ENCODE measurements around the gene SORCS3.

The SORCS3 gene

GRCh38 chr10:105138358-105138757 is 497.3 kb downstream of the SORCS3 start:
- DNase-seq, result no peak

- DNase-seq, result no peak
Observed at GRCh38 chr10:105139363-105139896, 498.3 kb downstream of the SORCS3 start.

- no peak for DNase-seq
Observed at GRCh38 chr10:105140600-105140999, 499.5 kb downstream of the SORCS3 start.

- no peak for DNase-seq
Observed at GRCh38 chr10:105145711-105146110, 504.6 kb downstream of the SORCS3 start.

- no peak for DNase-seq
Observed at GRCh38 chr10:105146436-105146835, 505.3 kb downstream of the SORCS3 start.

GRCh38 chr10:105148456-105148855 is 507.4 kb downstream of the SORCS3 start:
- DNase-seq, result no peak

- DNase-seq, result no peak
Observed at GRCh38 chr10:105148921-105149320, 507.8 kb downstream of the SORCS3 start.

GRCh38 chr10:105149371-105149891 is 508.3 kb downstream of the SORCS3 start:
- no peak for DNase-seq

GRCh38 chr10:105150259-105150880 is 509.3 kb downstream of the SORCS3 start:
- no peak for DNase-seq

- DNase-seq, result no peak
Observed at GRCh38 chr10:105154736-105155135, 513.6 kb downstream of the SORCS3 start.

GRCh38 chr10:105159268-105159667 is 518.2 kb downstream of the SORCS3 start:
- DNase-seq, result no peak

- DNase-seq, result no peak
Observed at GRCh38 chr10:105161149-105161548, 520.1 kb downstream of the SORCS3 start.

- DNase-seq, result no peak
Observed at GRCh38 chr10:105161767-105162166, 520.7 kb downstream of the SORCS3 start.

GRCh38 chr10:105170521-105170920 is 529.4 kb downstream of the SORCS3 start:
- no peak for DNase-seq

- DNase-seq, result no peak
Observed at GRCh38 chr10:105171945-105172344, 530.9 kb downstream of the SORCS3 start.

- no peak for DNase-seq
Observed at GRCh38 chr10:105181626-105182025, 540.5 kb downstream of the SORCS3 start.

GRCh38 chr10:105183536-105183935 is 542.4 kb downstream of the SORCS3 start:
- DNase-seq, result no peak

GRCh38 chr10:105185161-105185560 is 544.1 kb downstream of the SORCS3 start:
- no peak for DNase-seq

- DNase-seq, result no peak
Observed at GRCh38 chr10:105187243-105187642, 546.2 kb downstream of the SORCS3 start.

GRCh38 chr10:105188737-105189462 is 547.8 kb downstream of the SORCS3 start:
- DNase-seq, result no peak

- DNase-seq, result no peak
Observed at GRCh38 chr10:105189463-105189800, 548.3 kb downstream of the SORCS3 start.

GRCh38 chr10:105192146-105192545 is 551.1 kb downstream of the SORCS3 start:
- DNase-seq, result no peak

- no peak for DNase-seq
Observed at GRCh38 chr10:105192861-105193260, 551.8 kb downstream of the SORCS3 start.

GRCh38 chr10:105195831-105196230 is 554.7 kb downstream of the SORCS3 start:
- no peak for DNase-seq
